HEK293 (cell line): ENCODE results near the gene LGALS16.

ENCODE experiments used
- CTCF ChIA-PET: fragments of 350-600 bp; formaldehyde crosslinking; extraction: SDS; loops from one replicate; lab custom pipeline; 2021; ENCODE audit warnings: antibody characterized with exemption; lab: Yijun Ruan, JAX
- POLR2A ChIA-PET: fragments of 300-600 bp; formaldehyde crosslinking; extraction: SDS; loops from one replicate; lab custom pipeline; 2020; ENCODE audit warnings: antibody characterized with exemption, inconsistent platforms; lab: Yijun Ruan, JAX
- H3K27ac ChIP-seq: fragments of 200-500 bp; sonication (Bioruptor generic); 2 replicates; pipeline ENCODE4 v1.5.1; 2014; ENCODE audit warnings: low read depth, low read length, control low read depth, inconsistent platforms; ENCODE audit errors: extremely low read depth
- H3K36me3 ChIP-seq, 2 experiments: fragments of 200-500 bp in 1 of 2; sonication (Bioruptor generic) in 1 of 2; 1 replicate in 1 of 2; 2 replicates in 1 of 2; pipeline ENCODE4 v1.5.1; 2014 to 2017; ENCODE audit warnings: inconsistent platforms in 2 of 2, low read length in 2 of 2; ENCODE audit not compliant: control insufficient read depth in 2 of 2, insufficient read depth in 1 of 2
- H3K4me1 ChIP-seq: fragments of 200-500 bp; sonication (Bioruptor generic); 2 replicates; pipeline ENCODE4 v1.5.1; 2014; ENCODE audit warnings: mild to moderate bottlenecking, low read length, inconsistent platforms; ENCODE audit not compliant: control insufficient read depth, insufficient read depth
- H3K4me3 ChIP-seq: 2 replicates; pipeline ENCODE4 v1.5.1; 2011; ENCODE audit warnings: low read depth, mild to moderate bottlenecking, control low read depth, low read length, moderate library complexity
- H3K9me3 ChIP-seq: fragments of 200-500 bp; sonication (Bioruptor generic); 2 replicates; pipeline ENCODE4 v1.5.1; 2014; ENCODE audit warnings: low read depth, low read length, inconsistent platforms; ENCODE audit not compliant: control insufficient read depth, insufficient read depth
- KLF9 ChIP-seq: fragments of 450-650 bp; formaldehyde crosslinking; IDR thresholded peaks from 2 replicates; pipeline ENCODE4 v1.5.1; 2016; ENCODE audit warnings: missing biosample characterization, missing genetic modification characterization, low read depth
- SCRT2 ChIP-seq: fragments of 450-650 bp; formaldehyde crosslinking; IDR thresholded peaks from 2 replicates; pipeline ENCODE4 v1.5.1; 2016; ENCODE audit warnings: missing biosample characterization, missing genetic modification characterization
- TCF7L2 ChIP-seq: IDR thresholded peaks from 2 replicates; pipeline ENCODE4 v1.6.1; 2011; ENCODE audit warnings: low read depth, mild to moderate bottlenecking, inconsistent platforms, low read length, moderate library complexity, borderline replicate concordance
- TRIM28 ChIP-seq: IDR thresholded peaks from 2 replicates; pipeline ENCODE4 v1.6.1; 2011; ENCODE audit warnings: low read length, control low read depth, borderline replicate concordance
- WT1 ChIP-seq: fragments of 450-650 bp; formaldehyde crosslinking; IDR thresholded peaks from 2 replicates; pipeline ENCODE4 v1.5.1; 2016; ENCODE audit warnings: missing biosample characterization, missing genetic modification characterization
- ZBTB1 ChIP-seq: fragments of 450-650 bp; formaldehyde crosslinking; IDR thresholded peaks from 2 replicates; pipeline ENCODE4 v1.5.1; 2016; ENCODE audit warnings: missing biosample characterization, missing genetic modification characterization
- ZBTB21 ChIP-seq: fragments of 450-650 bp; formaldehyde crosslinking; IDR thresholded peaks from 2 replicates; pipeline ENCODE4 v1.5.1; 2017; ENCODE audit warnings: missing biosample characterization, missing genetic modification characterization
- ZNF248 ChIP-seq: fragments of 450-650 bp; formaldehyde crosslinking; IDR thresholded peaks from 2 replicates; pipeline ENCODE4 v1.5.1; 2017; ENCODE audit warnings: missing biosample characterization, missing genetic modification characterization
- ZNF335 ChIP-seq: fragments of 450-650 bp; formaldehyde crosslinking; conservative IDR thresholded peaks from 2 replicates; pipeline ENCODE4 v1.5.1; 2016; ENCODE audit warnings: missing biosample characterization, missing genetic modification characterization
- ZNF548 ChIP-seq: fragments of 450-650 bp; formaldehyde crosslinking; IDR thresholded peaks from 2 replicates; pipeline ENCODE4 v1.5.1; 2016; ENCODE audit warnings: missing biosample characterization, missing genetic modification characterization
- ZNF549 ChIP-seq: fragments of 450-650 bp; IDR thresholded peaks from 2 replicates; pipeline ENCODE4 v1.5.1; 2018; ENCODE audit warnings: missing biosample characterization, missing genetic modification characterization, mild to moderate bottlenecking, inconsistent platforms, moderate library complexity
- ZNF596 ChIP-seq: fragments of 450-650 bp; IDR thresholded peaks from 2 replicates; pipeline ENCODE4 v1.5.0; 2018; ENCODE audit warnings: missing biosample characterization, mild to moderate bottlenecking, missing genetic modification characterization, moderate library complexity
- ZNF747 ChIP-seq: fragments of 450-650 bp; formaldehyde crosslinking; IDR thresholded peaks from 2 replicates; pipeline ENCODE4 v1.5.1; 2016; ENCODE audit warnings: missing biosample characterization, missing genetic modification characterization
- ZNF830 ChIP-seq: fragments of 450-650 bp; IDR thresholded peaks from 2 replicates; pipeline ENCODE4 v1.5.0; 2018; ENCODE audit warnings: missing biosample characterization, missing genetic modification characterization, low read depth, mild to moderate bottlenecking, moderate library complexity
- ZNF837 ChIP-seq: fragments of 450-650 bp; formaldehyde crosslinking; IDR thresholded peaks from 2 replicates; pipeline ENCODE4 v1.5.1; 2016; ENCODE audit warnings: missing biosample characterization, missing genetic modification characterization
- TF ChIP-seq, protein P1 (sequence below): fragments of 450-650 bp; formaldehyde crosslinking; IDR thresholded peaks from 2 replicates; pipeline ENCODE4 v1.5.1; 2016; ENCODE audit warnings: missing biosample characterization, missing genetic modification characterization
- TF ChIP-seq, protein P2 (sequence below): fragments of 450-650 bp; formaldehyde crosslinking; IDR thresholded peaks from 2 replicates; pipeline ENCODE4 v1.5.1; 2016; ENCODE audit warnings: missing biosample characterization, missing genetic modification characterization, borderline replicate concordance
- TF ChIP-seq, protein P3 (sequence below): fragments of 450-650 bp; formaldehyde crosslinking; IDR thresholded peaks from 2 replicates; pipeline ENCODE4; 2016; ENCODE audit warnings: missing biosample characterization, missing genetic modification characterization
- TF ChIP-seq, protein P4 (sequence below): fragments of 450-650 bp; formaldehyde crosslinking; optimal IDR thresholded peaks from 2 replicates; pipeline ENCODE3; 2016; ENCODE audit warnings: missing biosample characterization, mild to moderate bottlenecking, missing genetic modification characterization
- TF ChIP-seq, protein P5 (sequence below): fragments of 450-650 bp; IDR thresholded peaks from 2 replicates; pipeline ENCODE4 v1.5.1; 2018; ENCODE audit warnings: missing biosample characterization, mild to moderate bottlenecking, missing genetic modification characterization
- TF ChIP-seq, protein P6 (sequence below): fragments of 450-650 bp; formaldehyde crosslinking; IDR thresholded peaks from 2 replicates; pipeline ENCODE4 v1.5.1; 2016; ENCODE audit warnings: missing biosample characterization, missing genetic modification characterization

Gene LGALS16

DNA sequence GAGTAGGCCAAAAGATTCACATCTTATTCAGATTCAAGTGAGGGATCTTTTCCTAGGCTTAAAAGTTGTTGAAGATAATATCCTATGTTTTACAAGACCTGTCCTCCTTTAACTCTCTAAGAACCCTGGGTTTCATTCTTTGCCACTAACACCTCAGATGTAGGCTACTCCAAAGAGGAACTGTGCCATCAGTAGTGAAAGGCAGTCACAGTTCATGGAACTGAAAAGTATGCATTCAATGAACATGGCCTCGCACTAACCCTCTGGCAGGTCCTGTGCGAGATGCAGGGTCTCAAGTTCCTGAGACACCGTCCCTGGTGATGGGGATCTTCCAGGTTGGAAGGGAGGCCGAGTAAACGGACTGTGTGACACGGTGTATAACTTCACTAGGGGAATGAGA, 52.9 kb downstream of the LGALS16 start (continued):
- TF ChIP-seq, protein P1, sequence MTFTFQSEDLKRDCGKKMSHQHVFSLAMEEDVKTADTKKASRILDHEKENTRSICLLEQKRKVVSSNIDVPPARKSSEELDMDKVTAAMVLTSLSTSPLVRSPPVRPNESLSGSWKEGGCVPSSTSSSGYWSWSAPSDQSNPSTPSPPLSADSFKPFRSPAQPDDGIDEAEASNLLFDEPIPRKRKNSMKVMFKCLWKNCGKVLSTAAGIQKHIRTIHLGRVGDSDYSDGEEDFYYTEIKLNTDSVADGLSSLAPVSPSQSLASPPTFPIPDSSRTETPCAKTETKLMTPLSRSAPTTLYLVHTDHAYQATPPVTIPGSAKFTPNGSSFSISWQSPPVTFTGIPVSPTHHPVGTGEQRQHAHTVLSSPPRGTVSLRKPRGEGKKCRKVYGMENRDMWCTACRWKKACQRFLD (tag by site-specific recombination): no peak
- no peak for TF ChIP-seq ZNF335 (tag by site-specific recombination)
- no peak for TF ChIP-seq ZBTB21 (tag by site-specific recombination)
- TF ChIP-seq ZBTB1 (tag by site-specific recombination): no peak
- TF ChIP-seq ZNF596 (tag by site-specific recombination): no peak
- TF ChIP-seq TCF7L2: no peak
- TF ChIP-seq, protein P2, sequence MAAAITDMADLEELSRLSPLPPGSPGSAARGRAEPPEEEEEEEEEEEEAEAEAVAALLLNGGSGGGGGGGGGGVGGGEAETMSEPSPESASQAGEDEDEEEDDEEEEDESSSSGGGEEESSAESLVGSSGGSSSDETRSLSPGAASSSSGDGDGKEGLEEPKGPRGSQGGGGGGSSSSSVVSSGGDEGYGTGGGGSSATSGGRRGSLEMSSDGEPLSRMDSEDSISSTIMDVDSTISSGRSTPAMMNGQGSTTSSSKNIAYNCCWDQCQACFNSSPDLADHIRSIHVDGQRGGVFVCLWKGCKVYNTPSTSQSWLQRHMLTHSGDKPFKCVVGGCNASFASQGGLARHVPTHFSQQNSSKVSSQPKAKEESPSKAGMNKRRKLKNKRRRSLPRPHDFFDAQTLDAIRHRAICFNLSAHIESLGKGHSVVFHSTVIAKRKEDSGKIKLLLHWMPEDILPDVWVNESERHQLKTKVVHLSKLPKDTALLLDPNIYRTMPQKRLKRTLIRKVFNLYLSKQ (tag by site-specific recombination): no peak
- no peak for TF ChIP-seq SCRT2 (tag by site-specific recombination)
- TF ChIP-seq ZNF248: no peak
- TF ChIP-seq KLF9: no peak
- TF ChIP-seq ZNF830: no peak

DNA sequence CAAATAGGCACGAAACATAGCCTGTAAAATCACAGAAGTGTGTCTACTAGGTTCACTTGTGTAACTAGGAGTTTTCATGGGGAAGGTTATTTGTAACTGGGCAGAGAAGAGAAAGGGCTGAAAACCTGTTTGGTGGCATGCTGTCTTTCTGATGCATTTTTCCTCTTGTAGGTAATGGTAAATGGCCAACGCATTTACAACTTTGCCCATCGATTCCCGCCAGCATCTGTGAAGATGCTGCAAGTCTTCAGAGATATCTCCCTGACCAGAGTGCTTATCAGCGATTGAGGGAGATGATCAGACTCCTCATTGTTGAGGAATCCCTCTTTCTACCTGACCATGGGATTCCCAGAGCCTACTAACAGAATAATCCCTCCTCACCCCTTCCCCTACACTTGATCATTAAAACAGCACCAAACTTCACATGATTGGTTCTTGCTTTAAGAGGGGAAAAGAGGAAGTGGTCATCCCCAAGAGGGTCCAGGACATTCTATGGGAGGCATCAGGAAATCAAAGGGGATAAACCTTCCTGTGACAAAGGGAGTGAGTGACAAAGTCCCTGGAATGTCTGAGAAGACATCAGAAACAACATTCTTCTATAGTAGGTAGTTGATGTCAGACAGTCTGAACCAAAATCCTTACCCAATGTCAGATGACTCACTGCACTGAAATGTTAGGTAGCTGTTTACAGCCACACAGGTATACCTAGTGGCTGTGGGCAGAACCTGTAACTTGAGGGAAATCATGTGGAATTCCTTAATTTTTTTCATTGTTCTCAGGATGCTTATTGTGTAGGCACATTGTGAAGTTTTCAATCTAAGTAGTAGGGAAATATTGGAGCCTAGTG, 53.5 kb downstream of the LGALS16 start:
- no peak overlapping the region for H3K4me3 ChIP-seq
- no peaks in the 10 kb centered on the region; a peak in 1 of 3 replicates for H3K36me3 ChIP-seq
- peaks cover 3% of the 10 kb centered on the region for H3K9me3 ChIP-seq
- ChIA-PET POLR2A (no interaction called here), CTCF (no interaction called here)
- H3K4me1 ChIP-seq: peaks cover 3% of the 10 kb centered on the region
- H3K27ac ChIP-seq: no peak overlapping the region
- TF ChIP-seq TRIM28 (no peak), ZNF548 (tag by site-specific recombination) (no peak), ZNF837 (tag by site-specific recombination) (no peak), WT1 (tag by site-specific recombination) (no peak), ZNF549 (tag by site-specific recombination) (no peak), ZNF747 (tag by site-specific recombination) (no peak)
- TF ChIP-seq, protein P3, sequence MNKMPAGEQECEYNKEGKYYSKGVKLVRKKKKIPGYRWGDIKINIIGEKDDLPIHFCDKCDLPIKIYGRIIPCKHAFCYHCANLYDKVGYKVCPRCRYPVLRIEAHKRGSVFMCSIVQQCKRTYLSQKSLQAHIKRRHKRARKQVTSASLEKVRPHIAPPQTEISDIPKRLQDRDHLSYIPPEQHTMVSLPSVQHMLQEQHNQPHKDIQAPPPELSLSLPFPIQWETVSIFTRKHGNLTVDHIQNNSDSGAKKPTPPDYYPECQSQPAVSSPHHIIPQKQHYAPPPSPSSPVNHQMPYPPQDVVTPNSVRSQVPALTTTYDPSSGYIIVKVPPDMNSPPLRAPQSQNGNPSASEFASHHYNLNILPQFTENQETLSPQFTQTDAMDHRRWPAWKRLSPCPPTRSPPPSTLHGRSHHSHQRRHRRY: no peak
- TF ChIP-seq, protein P4, sequence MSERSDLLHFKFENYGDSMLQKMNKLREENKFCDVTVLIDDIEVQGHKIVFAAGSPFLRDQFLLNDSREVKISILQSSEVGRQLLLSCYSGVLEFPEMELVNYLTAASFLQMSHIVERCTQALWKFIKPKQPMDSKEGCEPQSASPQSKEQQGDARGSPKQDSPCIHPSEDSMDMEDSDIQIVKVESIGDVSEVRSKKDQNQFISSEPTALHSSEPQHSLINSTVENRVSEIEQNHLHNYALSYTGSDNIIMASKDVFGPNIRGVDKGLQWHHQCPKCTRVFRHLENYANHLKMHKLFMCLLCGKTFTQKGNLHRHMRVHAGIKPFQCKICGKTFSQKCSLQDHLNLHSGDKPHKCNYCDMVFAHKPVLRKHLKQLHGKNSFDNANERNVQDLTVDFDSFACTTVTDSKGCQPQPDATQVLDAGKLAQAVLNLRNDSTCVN (tag by site-specific recombination): no peak
- TF ChIP-seq, protein P5, sequence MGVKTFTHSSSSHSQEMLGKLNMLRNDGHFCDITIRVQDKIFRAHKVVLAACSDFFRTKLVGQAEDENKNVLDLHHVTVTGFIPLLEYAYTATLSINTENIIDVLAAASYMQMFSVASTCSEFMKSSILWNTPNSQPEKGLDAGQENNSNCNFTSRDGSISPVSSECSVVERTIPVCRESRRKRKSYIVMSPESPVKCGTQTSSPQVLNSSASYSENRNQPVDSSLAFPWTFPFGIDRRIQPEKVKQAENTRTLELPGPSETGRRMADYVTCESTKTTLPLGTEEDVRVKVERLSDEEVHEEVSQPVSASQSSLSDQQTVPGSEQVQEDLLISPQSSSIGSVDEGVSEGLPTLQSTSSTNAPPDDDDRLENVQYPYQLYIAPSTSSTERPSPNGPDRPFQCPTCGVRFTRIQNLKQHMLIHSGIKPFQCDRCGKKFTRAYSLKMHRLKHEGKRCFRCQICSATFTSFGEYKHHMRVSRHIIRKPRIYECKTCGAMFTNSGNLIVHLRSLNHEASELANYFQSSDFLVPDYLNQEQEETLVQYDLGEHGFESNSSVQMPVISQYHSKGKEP (tag by site-specific recombination): no peak
- TF ChIP-seq, protein P6, sequence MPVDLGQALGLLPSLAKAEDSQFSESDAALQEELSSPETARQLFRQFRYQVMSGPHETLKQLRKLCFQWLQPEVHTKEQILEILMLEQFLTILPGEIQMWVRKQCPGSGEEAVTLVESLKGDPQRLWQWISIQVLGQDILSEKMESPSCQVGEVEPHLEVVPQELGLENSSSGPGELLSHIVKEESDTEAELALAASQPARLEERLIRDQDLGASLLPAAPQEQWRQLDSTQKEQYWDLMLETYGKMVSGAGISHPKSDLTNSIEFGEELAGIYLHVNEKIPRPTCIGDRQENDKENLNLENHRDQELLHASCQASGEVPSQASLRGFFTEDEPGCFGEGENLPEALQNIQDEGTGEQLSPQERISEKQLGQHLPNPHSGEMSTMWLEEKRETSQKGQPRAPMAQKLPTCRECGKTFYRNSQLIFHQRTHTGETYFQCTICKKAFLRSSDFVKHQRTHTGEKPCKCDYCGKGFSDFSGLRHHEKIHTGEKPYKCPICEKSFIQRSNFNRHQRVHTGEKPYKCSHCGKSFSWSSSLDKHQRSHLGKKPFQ (tag by site-specific recombination): no peak
